ENCODE data around the gene SPACDR. TPM values are rescaled to one million over a fixed set of nuclear protein-coding genes. Genes with fewer than 3 reads are reported as not detected.
A peak's percentile ranks its signal among the peaks of the same experiment; 100 is the strongest.

Gene SPACDR
- total and polyA plus RNA-seq, 9 of the 15 experiments (the other 6 are each of a cell fraction or from before 2014, with no cell fraction given), result 0.07 to 0.55 (median 0.14) TPM; not detected in 1

DNA sequence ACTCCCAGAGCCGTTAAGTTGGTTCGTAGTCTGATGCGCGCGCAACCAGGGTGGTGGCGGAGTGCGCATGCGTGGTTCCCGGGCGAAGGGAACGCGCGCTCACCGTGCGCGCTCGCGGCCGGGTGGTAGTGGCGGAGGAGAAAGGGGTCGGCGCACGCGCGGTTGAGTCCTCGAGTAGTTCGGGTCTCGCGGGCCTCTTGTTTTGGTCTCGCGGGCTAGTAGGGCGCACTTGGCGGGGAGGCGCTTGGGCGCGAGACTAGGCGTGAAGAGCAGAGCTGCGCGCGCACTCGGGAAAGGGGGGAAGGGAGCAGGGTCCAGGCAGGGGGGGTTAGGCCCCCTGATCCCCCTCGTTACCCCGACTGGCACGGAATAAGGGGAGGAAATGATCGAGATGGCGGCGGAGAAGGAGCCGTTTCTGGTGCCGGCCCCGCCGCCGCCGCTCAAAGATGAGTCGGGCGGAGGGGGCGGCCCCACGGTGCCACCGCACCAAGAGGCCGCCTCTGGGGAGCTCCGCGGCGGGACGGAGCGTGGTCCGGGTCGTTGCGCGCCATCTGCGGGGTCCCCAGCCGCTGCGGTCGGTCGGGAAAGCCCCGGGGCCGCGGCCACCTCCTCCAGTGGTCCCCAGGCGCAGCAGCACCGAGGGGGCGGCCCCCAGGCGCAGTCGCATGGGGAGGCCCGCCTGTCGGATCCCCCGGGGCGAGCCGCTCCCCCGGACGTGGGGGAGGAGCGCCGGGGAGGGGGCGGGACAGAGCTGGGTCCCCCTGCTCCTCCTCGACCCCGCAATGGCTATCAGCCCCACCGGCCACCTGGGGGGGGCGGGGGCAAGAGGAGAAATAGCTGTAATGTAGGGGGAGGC lies 34.2 kb downstream of the SPACDR start, which contains the start of gene MEPCE (continued):
- no peak for TF ChIP-seq POLR2H (tag; IDR thresholded peaks at IDR 0.05; ENCODE audit: low read depth)
- TF ChIP-seq POLR2G (IDR thresholded peaks at IDR 0.05; ENCODE audit: low read depth, low read length), result peak; percentile 93
- TF ChIP-seq SMAD1 (IDR thresholded peaks at IDR 0.05; ENCODE audit: low read depth, low read length, partially characterized antibody), result peak; percentile 49
- TF ChIP-seq, protein P1, sequence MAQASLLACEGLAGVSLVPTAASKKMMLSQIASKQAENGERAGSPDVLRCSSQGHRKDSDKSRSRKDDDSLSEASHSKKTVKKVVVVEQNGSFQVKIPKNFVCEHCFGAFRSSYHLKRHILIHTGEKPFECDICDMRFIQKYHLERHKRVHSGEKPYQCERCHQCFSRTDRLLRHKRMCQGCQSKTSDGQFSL (CRISPR knock-in tag; IDR thresholded peaks at IDR 0.05), result peak; percentile 65; the same call in 1 of the 2 replicates
- TF ChIP-seq, protein P1 (tag; IDR thresholded peaks at IDR 0.05), result peak in 1 of 2 experiments; percentile 87; a peak in 2 of 4 replicates
- TF ChIP-seq BRD4 (IDR thresholded peaks at IDR 0.05), result peak; percentile 87; the same call in 1 of the 2 replicates
- 0 out of 2 replicates have a peak, but pooled peaks have one; percentile 52 for TF ChIP-seq PRMT5 (CRISPR knock-in tag; IDR thresholded peaks at IDR 0.05)
- TF ChIP-seq, protein P2, sequence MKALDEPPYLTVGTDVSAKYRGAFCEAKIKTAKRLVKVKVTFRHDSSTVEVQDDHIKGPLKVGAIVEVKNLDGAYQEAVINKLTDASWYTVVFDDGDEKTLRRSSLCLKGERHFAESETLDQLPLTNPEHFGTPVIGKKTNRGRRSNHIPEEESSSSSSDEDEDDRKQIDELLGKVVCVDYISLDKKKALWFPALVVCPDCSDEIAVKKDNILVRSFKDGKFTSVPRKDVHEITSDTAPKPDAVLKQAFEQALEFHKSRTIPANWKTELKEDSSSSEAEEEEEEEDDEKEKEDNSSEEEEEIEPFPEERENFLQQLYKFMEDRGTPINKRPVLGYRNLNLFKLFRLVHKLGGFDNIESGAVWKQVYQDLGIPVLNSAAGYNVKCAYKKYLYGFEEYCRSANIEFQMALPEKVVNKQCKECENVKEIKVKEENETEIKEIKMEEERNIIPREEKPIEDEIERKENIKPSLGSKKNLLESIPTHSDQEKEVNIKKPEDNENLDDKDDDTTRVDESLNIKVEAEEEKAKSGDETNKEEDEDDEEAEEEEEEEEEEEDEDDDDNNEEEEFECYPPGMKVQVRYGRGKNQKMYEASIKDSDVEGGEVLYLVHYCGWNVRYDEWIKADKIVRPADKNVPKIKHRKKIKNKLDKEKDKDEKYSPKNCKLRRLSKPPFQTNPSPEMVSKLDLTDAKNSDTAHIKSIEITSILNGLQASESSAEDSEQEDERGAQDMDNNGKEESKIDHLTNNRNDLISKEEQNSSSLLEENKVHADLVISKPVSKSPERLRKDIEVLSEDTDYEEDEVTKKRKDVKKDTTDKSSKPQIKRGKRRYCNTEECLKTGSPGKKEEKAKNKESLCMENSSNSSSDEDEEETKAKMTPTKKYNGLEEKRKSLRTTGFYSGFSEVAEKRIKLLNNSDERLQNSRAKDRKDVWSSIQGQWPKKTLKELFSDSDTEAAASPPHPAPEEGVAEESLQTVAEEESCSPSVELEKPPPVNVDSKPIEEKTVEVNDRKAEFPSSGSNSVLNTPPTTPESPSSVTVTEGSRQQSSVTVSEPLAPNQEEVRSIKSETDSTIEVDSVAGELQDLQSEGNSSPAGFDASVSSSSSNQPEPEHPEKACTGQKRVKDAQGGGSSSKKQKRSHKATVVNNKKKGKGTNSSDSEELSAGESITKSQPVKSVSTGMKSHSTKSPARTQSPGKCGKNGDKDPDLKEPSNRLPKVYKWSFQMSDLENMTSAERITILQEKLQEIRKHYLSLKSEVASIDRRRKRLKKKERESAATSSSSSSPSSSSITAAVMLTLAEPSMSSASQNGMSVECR (CRISPR knock-in tag; IDR thresholded peaks at IDR 0.05), result peak; percentile 15
- TF ChIP-seq FUS (optimal IDR thresholded peaks at IDR 0.05; ENCODE audit: low read depth, low read length), result peak; percentile 95
- no peak for TF ChIP-seq NR2F6 (CRISPR knock-in tag; IDR thresholded peaks at IDR 0.05)
- TF ChIP-seq, protein P3, sequence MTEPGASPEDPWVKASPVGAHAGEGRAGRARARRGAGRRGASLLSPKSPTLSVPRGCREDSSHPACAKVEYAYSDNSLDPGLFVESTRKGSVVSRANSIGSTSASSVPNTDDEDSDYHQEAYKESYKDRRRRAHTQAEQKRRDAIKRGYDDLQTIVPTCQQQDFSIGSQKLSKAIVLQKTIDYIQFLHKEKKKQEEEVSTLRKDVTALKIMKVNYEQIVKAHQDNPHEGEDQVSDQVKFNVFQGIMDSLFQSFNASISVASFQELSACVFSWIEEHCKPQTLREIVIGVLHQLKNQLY (CRISPR knock-in tag; conservative IDR thresholded peaks at IDR 0.05), result no peak
- TF ChIP-seq, protein P4, sequence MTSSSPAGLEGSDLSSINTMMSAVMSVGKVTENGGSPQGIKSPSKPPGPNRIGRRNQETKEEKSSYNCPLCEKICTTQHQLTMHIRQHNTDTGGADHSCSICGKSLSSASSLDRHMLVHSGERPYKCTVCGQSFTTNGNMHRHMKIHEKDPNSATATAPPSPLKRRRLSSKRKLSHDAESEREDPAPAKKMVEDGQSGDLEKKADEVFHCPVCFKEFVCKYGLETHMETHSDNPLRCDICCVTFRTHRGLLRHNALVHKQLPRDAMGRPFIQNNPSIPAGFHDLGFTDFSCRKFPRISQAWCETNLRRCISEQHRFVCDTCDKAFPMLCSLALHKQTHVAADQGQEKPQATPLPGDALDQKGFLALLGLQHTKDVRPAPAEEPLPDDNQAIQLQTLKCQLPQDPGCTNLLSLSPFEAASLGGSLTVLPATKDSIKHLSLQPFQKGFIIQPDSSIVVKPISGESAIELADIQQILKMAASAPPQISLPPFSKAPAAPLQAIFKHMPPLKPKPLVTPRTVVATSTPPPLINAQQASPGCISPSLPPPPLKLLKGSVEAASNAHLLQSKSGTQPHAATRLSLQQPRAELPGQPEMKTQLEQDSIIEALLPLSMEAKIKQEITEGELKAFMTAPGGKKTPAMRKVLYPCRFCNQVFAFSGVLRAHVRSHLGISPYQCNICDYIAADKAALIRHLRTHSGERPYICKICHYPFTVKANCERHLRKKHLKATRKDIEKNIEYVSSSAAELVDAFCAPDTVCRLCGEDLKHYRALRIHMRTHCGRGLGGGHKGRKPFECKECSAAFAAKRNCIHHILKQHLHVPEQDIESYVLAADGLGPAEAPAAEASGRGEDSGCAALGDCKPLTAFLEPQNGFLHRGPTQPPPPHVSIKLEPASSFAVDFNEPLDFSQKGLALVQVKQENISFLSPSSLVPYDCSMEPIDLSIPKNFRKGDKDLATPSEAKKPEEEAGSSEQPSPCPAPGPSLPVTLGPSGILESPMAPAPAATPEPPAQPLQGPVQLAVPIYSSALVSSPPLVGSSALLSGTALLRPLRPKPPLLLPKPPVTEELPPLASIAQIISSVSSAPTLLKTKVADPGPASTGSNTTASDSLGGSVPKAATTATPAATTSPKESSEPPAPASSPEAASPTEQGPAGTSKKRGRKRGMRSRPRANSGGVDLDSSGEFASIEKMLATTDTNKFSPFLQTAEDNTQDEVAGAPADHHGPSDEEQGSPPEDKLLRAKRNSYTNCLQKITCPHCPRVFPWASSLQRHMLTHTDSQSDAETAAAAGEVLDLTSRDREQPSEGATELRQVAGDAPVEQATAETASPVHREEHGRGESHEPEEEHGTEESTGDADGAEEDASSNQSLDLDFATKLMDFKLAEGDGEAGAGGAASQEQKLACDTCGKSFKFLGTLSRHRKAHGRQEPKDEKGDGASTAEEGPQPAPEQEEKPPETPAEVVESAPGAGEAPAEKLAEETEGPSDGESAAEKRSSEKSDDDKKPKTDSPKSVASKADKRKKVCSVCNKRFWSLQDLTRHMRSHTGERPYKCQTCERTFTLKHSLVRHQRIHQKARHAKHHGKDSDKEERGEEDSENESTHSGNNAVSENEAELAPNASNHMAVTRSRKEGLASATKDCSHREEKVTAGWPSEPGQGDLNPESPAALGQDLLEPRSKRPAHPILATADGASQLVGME (CRISPR knock-in tag; IDR thresholded peaks at IDR 0.05), result 0 out of 2 replicates have a peak, but pooled peaks have one; percentile 4
- TF ChIP-seq E2F3 (CRISPR knock-in tag; IDR thresholded peaks at IDR 0.05), result 0 out of 2 replicates have a peak, but pooled peaks have one; percentile 12

Data from K562 (cell line).